Testis (tissue), 2 donors: Measurements from ENCODE around the gene CLASRP.

ENCODE experiments used
- POLR2A ChIP-seq: fragments of 450-650 bp; IDR thresholded peaks from one replicate; pipeline ENCODE4 v1.6.1; 2017; ENCODE audit warnings: antibody characterized with exemption, mild to moderate bottlenecking, moderate library complexity
- TF ChIP-seq, protein P1 (sequence below), 3 experiments: fragments of 450-650 bp in 2 of 3; fragments of 200-600 bp in 1 of 3; sonication (generic) in 1 of 3; IDR thresholded peaks; one replicate each; pipeline ENCODE4 v1.5.1; 2016 to 2019; ENCODE audit warnings: antibody characterized with exemption in 3 of 3, mild to moderate bottlenecking in 2 of 3, moderate library complexity in 1 of 3

GRCh38 chr19:45104658-45105349, 66.0 kb downstream of the CLASRP start:
- no peak for TF ChIP-seq POLR2A
- TF ChIP-seq, protein P1, sequence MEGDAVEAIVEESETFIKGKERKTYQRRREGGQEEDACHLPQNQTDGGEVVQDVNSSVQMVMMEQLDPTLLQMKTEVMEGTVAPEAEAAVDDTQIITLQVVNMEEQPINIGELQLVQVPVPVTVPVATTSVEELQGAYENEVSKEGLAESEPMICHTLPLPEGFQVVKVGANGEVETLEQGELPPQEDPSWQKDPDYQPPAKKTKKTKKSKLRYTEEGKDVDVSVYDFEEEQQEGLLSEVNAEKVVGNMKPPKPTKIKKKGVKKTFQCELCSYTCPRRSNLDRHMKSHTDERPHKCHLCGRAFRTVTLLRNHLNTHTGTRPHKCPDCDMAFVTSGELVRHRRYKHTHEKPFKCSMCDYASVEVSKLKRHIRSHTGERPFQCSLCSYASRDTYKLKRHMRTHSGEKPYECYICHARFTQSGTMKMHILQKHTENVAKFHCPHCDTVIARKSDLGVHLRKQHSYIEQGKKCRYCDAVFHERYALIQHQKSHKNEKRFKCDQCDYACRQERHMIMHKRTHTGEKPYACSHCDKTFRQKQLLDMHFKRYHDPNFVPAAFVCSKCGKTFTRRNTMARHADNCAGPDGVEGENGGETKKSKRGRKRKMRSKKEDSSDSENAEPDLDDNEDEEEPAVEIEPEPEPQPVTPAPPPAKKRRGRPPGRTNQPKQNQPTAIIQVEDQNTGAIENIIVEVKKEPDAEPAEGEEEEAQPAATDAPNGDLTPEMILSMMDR (IDR thresholded peaks at IDR 0.05), result no peak
